ENCODE data around the gene KASH5.

The KASH5 gene

GRCh38 chr19:49403404-49404187 lies 15.5 kb downstream of the KASH5 start:
- Histone ChIP-seq H3K9ac (ENCODE audit: low read length) (no peak overlapping the region), H3K27me3 (replicated peaks; ENCODE audit: control insufficient read depth, insufficient read depth, low read length) (peaks cover 32% of the 10 kb centered on the region), H3K9me3 (ENCODE audit: control insufficient read depth, low read length) (no peaks in the 10 kb centered on the region), H3K36me3 (ENCODE audit: control insufficient read depth, insufficient read depth, low read length, severe bottlenecking) (no peaks in the 10 kb centered on the region), H3K4me1 (ENCODE audit: control insufficient read depth, insufficient read depth, low read length) (no peaks in the 10 kb centered on the region), H3K4me3 (ENCODE audit: low read length) (no peak overlapping the region)
- DNase-seq (ENCODE audit: low read depth) = no peak

DNA sequence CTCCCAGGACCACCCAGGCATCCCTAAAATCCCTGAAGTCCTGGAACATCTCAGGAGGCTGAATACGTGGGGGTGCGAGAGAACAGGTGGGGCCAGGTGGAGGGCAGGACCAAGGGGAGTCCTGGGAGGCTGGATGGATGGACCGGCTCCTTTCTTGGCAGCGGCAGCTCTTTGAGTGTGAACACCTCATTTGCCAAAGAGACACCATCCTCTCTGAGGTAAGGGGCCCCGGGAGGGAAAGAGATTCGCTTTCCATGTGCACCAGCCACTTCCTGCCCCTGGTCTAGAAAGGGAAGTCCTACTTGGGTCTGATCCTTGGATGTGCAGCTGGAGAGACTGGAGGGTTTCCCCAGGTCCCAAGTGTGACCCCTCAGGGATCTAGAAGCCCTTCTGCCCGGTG lies 19.0 kb downstream of the KASH5 start:
- Histone ChIP-seq H3K27me3 (replicated peaks; ENCODE audit: control insufficient read depth, insufficient read depth, low read length) (peaks cover 18% of the 10 kb centered on the region), H3K9me3 (ENCODE audit: control insufficient read depth, low read length) (no peaks in the 10 kb centered on the region), H3K9ac (ENCODE audit: low read length) (no peak overlapping the region), H3K4me3 (ENCODE audit: low read length) (no peak overlapping the region), H3K4me1 (ENCODE audit: control insufficient read depth, insufficient read depth, low read length) (no peaks in the 10 kb centered on the region), H3K36me3 (ENCODE audit: control insufficient read depth, insufficient read depth, low read length, severe bottlenecking) (no peaks in the 10 kb centered on the region)
- DNase-seq (ENCODE audit: low read depth) = no peak

- Histone ChIP-seq H3K4me1 (ENCODE audit: control insufficient read depth, insufficient read depth, low read length) (no peaks in the 10 kb centered on the region), H3K27me3 (replicated peaks; ENCODE audit: control insufficient read depth, insufficient read depth, low read length) (peaks cover 19% of the 10 kb centered on the region), H3K36me3 (ENCODE audit: control insufficient read depth, insufficient read depth, low read length, severe bottlenecking) (no peaks in the 10 kb centered on the region), H3K4me3 (ENCODE audit: low read length) (no peak overlapping the region), H3K9ac (ENCODE audit: low read length) (no peak overlapping the region), H3K9me3 (ENCODE audit: control insufficient read depth, low read length) (no peaks in the 10 kb centered on the region)
- no peak for DNase-seq (ENCODE audit: low read depth)
Observed at GRCh38 chr19:49407482-49408015, 19.5 kb downstream of the KASH5 start.

DNA sequence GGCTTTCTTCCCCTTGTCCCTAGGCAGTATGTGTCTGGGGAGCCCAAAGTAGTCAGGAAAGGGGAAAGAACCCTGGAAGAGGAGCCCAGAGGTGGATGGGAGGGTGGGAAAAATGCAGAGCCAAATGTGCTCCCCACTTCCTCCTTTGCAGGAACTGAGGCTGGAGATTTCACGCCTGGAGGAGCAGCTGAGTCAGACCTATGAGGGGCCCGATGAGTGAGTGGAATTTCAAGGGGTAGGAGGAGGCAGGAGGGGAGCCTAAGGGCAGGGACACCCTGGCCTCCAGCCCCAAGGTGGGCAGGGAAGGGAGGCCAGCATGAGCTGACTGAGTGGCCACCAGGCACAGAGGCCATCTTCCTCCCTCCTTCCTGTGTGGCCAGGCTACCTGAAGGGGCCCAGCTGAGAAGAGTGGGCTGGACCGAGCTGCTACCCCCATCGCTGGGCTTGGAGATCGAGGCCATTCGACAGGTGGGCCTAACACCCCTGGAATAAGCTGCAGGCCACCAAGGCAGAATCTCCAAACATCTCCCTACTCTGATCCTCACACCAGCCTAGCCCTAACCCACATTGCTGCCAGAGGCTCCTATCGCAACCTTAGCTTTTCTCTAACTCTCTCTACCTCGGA lies 20.9 kb downstream of the KASH5 start:
- DNase-seq (ENCODE audit: low read depth) = no peak
- H3K9ac ChIP-seq (ENCODE audit: low read length) = no peak overlapping the region
- H3K4me3 ChIP-seq (ENCODE audit: low read length) = no peak overlapping the region
- no peaks in the 10 kb centered on the region for H3K36me3 ChIP-seq (ENCODE audit: control insufficient read depth, insufficient read depth, low read length, severe bottlenecking)
- H3K27me3 ChIP-seq (replicated peaks; ENCODE audit: control insufficient read depth, insufficient read depth, low read length) = peaks cover 23% of the 10 kb centered on the region
- H3K4me1 ChIP-seq (ENCODE audit: control insufficient read depth, insufficient read depth, low read length) = no peaks in the 10 kb centered on the region
- no peaks in the 10 kb centered on the region for H3K9me3 ChIP-seq (ENCODE audit: control insufficient read depth, low read length)

GRCh38 chr19:49409441-49410029 lies 21.5 kb downstream of the KASH5 start:
- Histone ChIP-seq H3K4me1 (ENCODE audit: control insufficient read depth, insufficient read depth, low read length) (no peaks in the 10 kb centered on the region), H3K9ac (ENCODE audit: low read length) (no peak overlapping the region), H3K27me3 (replicated peaks; ENCODE audit: control insufficient read depth, insufficient read depth, low read length) (peaks cover 21% of the 10 kb centered on the region), H3K9me3 (ENCODE audit: control insufficient read depth, low read length) (no peaks in the 10 kb centered on the region), H3K4me3 (ENCODE audit: low read length) (no peak overlapping the region), H3K36me3 (ENCODE audit: control insufficient read depth, insufficient read depth, low read length, severe bottlenecking) (no peaks in the 10 kb centered on the region)
- no peak for DNase-seq (ENCODE audit: low read depth)

DNA sequence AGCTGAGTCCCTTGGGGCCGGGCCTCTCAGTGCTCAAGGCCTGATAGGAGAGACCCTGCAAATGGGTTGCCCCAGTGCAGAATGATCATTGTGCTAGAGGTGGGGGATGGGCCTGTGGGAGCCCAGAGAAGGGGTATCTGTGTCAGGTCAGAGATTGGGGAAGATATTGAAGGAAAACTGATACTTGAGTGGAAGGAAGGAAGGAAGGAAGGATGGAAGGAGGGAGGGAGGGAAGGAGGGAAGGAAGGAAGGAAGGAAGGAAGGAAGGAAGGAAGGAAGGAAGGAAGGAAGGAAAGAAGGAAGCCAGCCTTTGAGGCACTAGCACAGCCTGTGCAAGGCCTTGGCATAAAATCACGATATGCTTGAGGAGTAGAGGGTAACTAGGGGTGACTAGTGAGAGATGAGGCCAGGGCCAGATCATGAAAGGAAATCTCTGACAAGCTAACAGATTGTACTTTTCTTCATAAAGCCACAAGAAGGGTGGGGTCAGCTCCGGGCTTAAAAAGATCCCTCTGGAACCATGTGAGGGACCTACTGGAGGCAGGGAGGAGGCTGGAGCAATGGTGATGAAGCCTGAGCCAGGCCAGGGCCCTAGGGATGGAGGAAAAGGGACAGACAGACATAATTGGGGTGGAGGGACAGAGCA lies 23.8 kb downstream of the KASH5 start:
- no peak for DNase-seq (ENCODE audit: low read depth)
- Histone ChIP-seq H3K9ac (ENCODE audit: low read length) (no peak overlapping the region), H3K27me3 (replicated peaks; ENCODE audit: control insufficient read depth, insufficient read depth, low read length) (peaks cover 36% of the 10 kb centered on the region), H3K36me3 (ENCODE audit: control insufficient read depth, insufficient read depth, low read length, severe bottlenecking) (no peaks in the 10 kb centered on the region), H3K4me1 (ENCODE audit: control insufficient read depth, insufficient read depth, low read length) (peaks cover 5% of the 10 kb centered on the region), H3K4me3 (ENCODE audit: low read length) (no peak overlapping the region), H3K9me3 (ENCODE audit: control insufficient read depth, low read length) (no peaks in the 10 kb centered on the region)

- Histone ChIP-seq H3K9me3 (ENCODE audit: control insufficient read depth, low read length) (no peaks in the 10 kb centered on the region), H3K4me3 (ENCODE audit: low read length) (no peak overlapping the region), H3K9ac (ENCODE audit: low read length) (no peak overlapping the region), H3K36me3 (ENCODE audit: control insufficient read depth, insufficient read depth, low read length, severe bottlenecking) (no peaks in the 10 kb centered on the region), H3K4me1 (ENCODE audit: control insufficient read depth, insufficient read depth, low read length) (peaks cover 5% of the 10 kb centered on the region), H3K27me3 (replicated peaks; ENCODE audit: control insufficient read depth, insufficient read depth, low read length) (peaks cover 46% of the 10 kb centered on the region)
- no peak for DNase-seq (ENCODE audit: low read depth)
Observed at GRCh38 chr19:49413348-49413747, 25.3 kb downstream of the KASH5 start.

DNA sequence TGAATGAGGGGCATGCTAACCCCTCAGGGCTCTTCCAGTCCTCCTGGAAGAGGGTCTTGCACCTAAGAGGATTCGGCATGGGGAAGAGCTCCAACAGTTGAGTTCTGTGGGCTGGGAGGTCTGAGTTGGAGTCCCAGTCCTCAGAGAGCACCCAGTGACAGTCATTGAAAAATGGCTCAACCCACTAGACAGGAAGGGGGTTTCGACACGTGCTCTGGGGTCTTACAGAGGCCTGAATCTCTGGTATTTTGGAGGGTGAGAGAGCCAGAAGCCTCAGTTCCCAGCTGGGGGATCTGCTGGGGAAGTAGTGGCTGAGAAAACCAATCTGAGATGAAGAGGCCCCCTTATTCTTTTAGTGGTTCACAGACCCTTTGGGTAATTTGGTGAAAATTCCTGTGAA lies 26.2 kb downstream of the KASH5 start:
- no peaks in the 10 kb centered on the region for H3K9me3 ChIP-seq (ENCODE audit: control insufficient read depth, low read length)
- DNase-seq (ENCODE audit: low read depth) = no peak
- H3K9ac ChIP-seq (ENCODE audit: low read length) = no peak overlapping the region
- H3K36me3 ChIP-seq (ENCODE audit: control insufficient read depth, insufficient read depth, low read length, severe bottlenecking) = no peaks in the 10 kb centered on the region
- no peak overlapping the region for H3K4me3 ChIP-seq (ENCODE audit: low read length)
- peaks cover 55% of the 10 kb centered on the region for H3K27me3 ChIP-seq (replicated peaks; ENCODE audit: control insufficient read depth, insufficient read depth, low read length)
- H3K4me1 ChIP-seq (ENCODE audit: control insufficient read depth, insufficient read depth, low read length) = peaks cover 5% of the 10 kb centered on the region

DNA sequence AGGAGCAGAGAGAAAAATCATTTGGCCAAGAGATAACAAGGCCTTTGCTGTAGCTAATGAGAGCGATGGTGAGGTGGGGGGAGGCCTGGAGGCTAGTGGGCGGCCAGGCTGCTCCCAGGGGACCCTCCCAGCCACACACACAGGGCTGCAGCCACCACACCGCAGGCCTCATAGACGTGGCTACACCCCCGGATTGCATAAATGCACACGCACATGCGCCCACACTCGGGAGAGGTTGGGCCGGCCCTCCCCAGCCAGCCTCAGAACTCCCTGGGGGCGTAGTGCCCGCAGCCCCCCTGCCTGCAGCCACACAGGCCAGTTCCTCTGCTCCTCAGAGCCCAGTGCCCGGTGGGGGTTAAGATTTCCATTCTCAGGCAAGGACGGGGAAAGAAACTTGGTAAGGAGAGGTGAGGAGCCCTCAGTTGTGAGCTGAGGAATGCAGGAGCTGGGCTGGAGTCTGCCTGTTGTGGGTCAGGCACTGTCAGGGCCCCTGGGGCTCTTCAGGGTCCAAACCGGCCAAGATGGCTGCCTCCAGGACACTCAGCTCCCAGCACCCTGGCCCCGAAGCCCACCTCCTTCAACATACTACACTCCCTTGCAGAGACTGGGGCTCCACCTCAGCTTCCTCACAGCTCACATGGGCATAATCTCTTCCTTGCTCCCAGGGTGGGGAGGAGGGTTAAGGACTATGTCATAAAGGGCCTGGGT lies 27.2 kb downstream of the KASH5 start:
- DNase-seq (ENCODE audit: low read depth) = no peak
- H3K36me3 ChIP-seq (ENCODE audit: control insufficient read depth, insufficient read depth, low read length, severe bottlenecking) = no peaks in the 10 kb centered on the region
- no peak overlapping the region for H3K4me3 ChIP-seq (ENCODE audit: low read length)
- H3K4me1 ChIP-seq (ENCODE audit: control insufficient read depth, insufficient read depth, low read length) = peaks cover 5% of the 10 kb centered on the region
- no peaks in the 10 kb centered on the region for H3K9me3 ChIP-seq (ENCODE audit: control insufficient read depth, low read length)
- no peak overlapping the region for H3K9ac ChIP-seq (ENCODE audit: low read length)
- peaks cover 62% of the 10 kb centered on the region for H3K27me3 ChIP-seq (replicated peaks; ENCODE audit: control insufficient read depth, insufficient read depth, low read length)

GRCh38 chr19:49415810-49416200 lies 27.8 kb downstream of the KASH5 start:
- Histone ChIP-seq H3K9ac (ENCODE audit: low read length) (no peak overlapping the region), H3K4me3 (ENCODE audit: low read length) (no peak overlapping the region), H3K27me3 (replicated peaks; ENCODE audit: control insufficient read depth, insufficient read depth, low read length) (peaks cover 65% of the 10 kb centered on the region), H3K9me3 (ENCODE audit: control insufficient read depth, low read length) (no peaks in the 10 kb centered on the region), H3K4me1 (ENCODE audit: control insufficient read depth, insufficient read depth, low read length) (peaks cover 5% of the 10 kb centered on the region), H3K36me3 (ENCODE audit: control insufficient read depth, insufficient read depth, low read length, severe bottlenecking) (no peaks in the 10 kb centered on the region)
- DNase-seq (ENCODE audit: low read depth) = no peak

Data from adipocyte (in vitro differentiated cells).